ENCODE measurements around the gene PIK3C2G. TPM values are rescaled to one million over a fixed set of nuclear protein-coding genes. Genes with fewer than 3 reads are reported as not detected.
A peak's percentile ranks its signal among the peaks of the same experiment; 100 is the strongest.

The PIK3C2G gene
- total and polyA plus RNA-seq, 8 donors = 0.29 to 191 (median 48.7) TPM

GRCh38 chr12:18472806-18473205 is 211.5 kb downstream of the PIK3C2G start:
- H3K9me3 ChIP-seq = no peaks in the 10 kb centered on the region
- no peak overlapping the region for H3K27ac ChIP-seq
- intact Hi-C loops (cut with DNase I; ENCODE audit: low total_unique reads) = no loop called here
- H3K27me3 ChIP-seq = no peaks in the 10 kb centered on the region
- H3K4me1 ChIP-seq = peaks cover 0 to 8% (median 0%) of the 10 kb centered on the region in 4 donors
- DNase-seq = no peak
- TF ChIP-seq, protein P1, sequence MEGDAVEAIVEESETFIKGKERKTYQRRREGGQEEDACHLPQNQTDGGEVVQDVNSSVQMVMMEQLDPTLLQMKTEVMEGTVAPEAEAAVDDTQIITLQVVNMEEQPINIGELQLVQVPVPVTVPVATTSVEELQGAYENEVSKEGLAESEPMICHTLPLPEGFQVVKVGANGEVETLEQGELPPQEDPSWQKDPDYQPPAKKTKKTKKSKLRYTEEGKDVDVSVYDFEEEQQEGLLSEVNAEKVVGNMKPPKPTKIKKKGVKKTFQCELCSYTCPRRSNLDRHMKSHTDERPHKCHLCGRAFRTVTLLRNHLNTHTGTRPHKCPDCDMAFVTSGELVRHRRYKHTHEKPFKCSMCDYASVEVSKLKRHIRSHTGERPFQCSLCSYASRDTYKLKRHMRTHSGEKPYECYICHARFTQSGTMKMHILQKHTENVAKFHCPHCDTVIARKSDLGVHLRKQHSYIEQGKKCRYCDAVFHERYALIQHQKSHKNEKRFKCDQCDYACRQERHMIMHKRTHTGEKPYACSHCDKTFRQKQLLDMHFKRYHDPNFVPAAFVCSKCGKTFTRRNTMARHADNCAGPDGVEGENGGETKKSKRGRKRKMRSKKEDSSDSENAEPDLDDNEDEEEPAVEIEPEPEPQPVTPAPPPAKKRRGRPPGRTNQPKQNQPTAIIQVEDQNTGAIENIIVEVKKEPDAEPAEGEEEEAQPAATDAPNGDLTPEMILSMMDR (IDR thresholded peaks at IDR 0.05) = no peak
- TF ChIP-seq POLR2AphosphoS5 (IDR thresholded peaks at IDR 0.05) (no peak), EP300 (IDR thresholded peaks at IDR 0.05) (no peak), POLR2A (IDR thresholded peaks at IDR 0.05) (no peak)
- H3K4me3 ChIP-seq = no peak overlapping the region
- WGBS, 5 donors = 89 to 94% (median 91%) methylated on average over 9 of the region's 9 CpGs
- no peaks in the 10 kb centered on the region for H3K36me3 ChIP-seq

- DNase-seq = no peak
- WGBS, 5 donors = 62 to 74% (median 67%) methylated on average over 4 of the region's 4 CpGs
- Histone ChIP-seq H3K9me3 (no peaks in the 10 kb centered on the region), H3K36me3 (no peaks in the 10 kb centered on the region), H3K4me3 (no peak overlapping the region), H3K27ac (no peak overlapping the region), H3K4me1 (peaks cover 0 to 8% (median 0%) of the 10 kb centered on the region in 4 donors), H3K27me3 (no peaks in the 10 kb centered on the region)
- intact Hi-C loops (cut with DNase I; ENCODE audit: low total_unique reads) = no loop called here
- TF ChIP-seq EP300 (IDR thresholded peaks at IDR 0.05) = no peak
- TF ChIP-seq, protein P1 (IDR thresholded peaks at IDR 0.05) = no peak
- TF ChIP-seq POLR2A (IDR thresholded peaks at IDR 0.05) = no peak
- no peak for TF ChIP-seq POLR2AphosphoS5 (IDR thresholded peaks at IDR 0.05)
Measured at GRCh38 chr12:18476861-18477260, 215.5 kb downstream of the PIK3C2G start.

GRCh38 chr12:18479256-18479655 is 217.9 kb downstream of the PIK3C2G start:
- 67 to 95% (median 82%) methylated on average over 3 of the region's 3 CpGs for WGBS, 5 donors
- no peak for DNase-seq
- H3K27ac ChIP-seq = peak overlapping the region in 1 of 5 donors; percentile 24

DNA sequence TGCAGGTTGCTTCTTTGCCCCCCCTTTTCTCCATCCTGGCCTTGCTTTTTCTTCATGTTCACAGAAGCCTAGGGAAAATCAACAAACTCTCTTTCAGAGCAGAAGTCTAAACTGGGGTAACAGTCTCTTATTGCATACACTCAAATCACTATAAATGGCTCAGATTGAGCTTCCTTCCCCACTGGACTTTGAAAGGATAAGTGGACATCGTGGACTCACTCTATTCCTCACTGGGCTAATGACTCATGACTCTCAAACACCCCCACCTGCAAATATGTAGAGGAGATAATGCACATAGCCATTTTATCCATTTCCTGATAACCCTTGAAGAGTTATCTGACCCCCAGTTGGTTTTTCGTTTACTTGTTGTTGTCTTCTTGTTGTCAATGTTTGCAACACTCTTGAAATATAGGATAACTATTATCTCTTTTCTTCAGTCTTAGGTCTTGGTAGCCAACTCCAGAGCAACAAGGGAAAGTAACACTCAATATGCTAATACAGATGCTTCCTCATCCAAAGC is 221.3 kb downstream of the PIK3C2G start:
- H3K27ac ChIP-seq = no peak overlapping the region
- no peaks in the 10 kb centered on the region for H3K9me3 ChIP-seq
- no peak overlapping the region for H3K4me3 ChIP-seq
- no peaks in the 10 kb centered on the region for H3K4me1 ChIP-seq
- TF ChIP-seq, protein P1 (IDR thresholded peaks at IDR 0.05) = no peak
- TF ChIP-seq POLR2A (IDR thresholded peaks at IDR 0.05) = no peak
- no peak for TF ChIP-seq EP300 (IDR thresholded peaks at IDR 0.05)
- no peak for TF ChIP-seq POLR2AphosphoS5 (IDR thresholded peaks at IDR 0.05)
- H3K27me3 ChIP-seq = no peaks in the 10 kb centered on the region
- H3K36me3 ChIP-seq = no peaks in the 10 kb centered on the region
- WGBS, 5 donors = 28 to 49% (median 33%) methylated on average over 2 of the region's 2 CpGs
- intact Hi-C loops (cut with DNase I; ENCODE audit: low total_unique reads) = no loop called here
- no peak for DNase-seq

More at GRCh38 chr12:18479256-18479655, 217.9 kb downstream of the PIK3C2G start:
- Histone ChIP-seq H3K9me3 (no peaks in the 10 kb centered on the region), H3K4me1 (peaks cover 0 to 8% (median 0%) of the 10 kb centered on the region in 4 donors), H3K4me3 (no peak overlapping the region), H3K27me3 (no peaks in the 10 kb centered on the region), H3K36me3 (no peaks in the 10 kb centered on the region)
- intact Hi-C loops (cut with DNase I; ENCODE audit: low total_unique reads) = no loop called here
- TF ChIP-seq POLR2AphosphoS5 (IDR thresholded peaks at IDR 0.05) (peak in 1 of 3 donors; percentile 6), POLR2A (IDR thresholded peaks at IDR 0.05) (no peak)

DNA sequence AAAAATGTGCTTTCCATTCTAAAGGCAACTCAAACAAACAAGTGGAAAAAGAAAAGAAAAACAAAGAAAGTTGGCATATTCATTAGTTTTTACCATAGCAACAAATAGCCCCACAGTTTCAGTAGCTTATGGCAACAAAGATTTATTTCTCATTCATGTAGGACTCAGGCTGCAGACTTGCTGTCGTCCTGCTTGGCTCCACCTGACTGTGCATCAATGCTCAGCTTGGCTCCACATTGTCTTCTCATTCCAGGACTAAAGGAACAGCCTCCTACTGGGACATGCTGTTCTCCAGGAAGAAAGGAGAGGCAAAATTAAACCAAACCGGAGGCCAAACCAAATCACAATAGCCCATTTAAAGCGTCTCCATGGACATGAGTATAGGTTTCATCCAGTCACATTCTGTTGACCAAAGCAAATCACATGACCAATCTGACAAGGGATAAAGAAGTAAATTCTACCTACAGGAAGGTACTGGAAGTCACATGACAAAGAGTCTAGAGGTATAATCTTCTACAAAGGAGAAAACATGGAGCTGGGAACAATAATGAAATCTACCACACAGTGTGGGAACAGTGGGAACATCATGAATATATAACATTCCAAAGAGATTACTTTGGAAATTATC is 222.5 kb downstream of the PIK3C2G start:
- no peak overlapping the region for H3K27ac ChIP-seq
- intact Hi-C loops (cut with DNase I; ENCODE audit: low total_unique reads) = no loop called here
- H3K4me1 ChIP-seq = no peaks in the 10 kb centered on the region
- no peak overlapping the region for H3K4me3 ChIP-seq
- DNase-seq = no peak
- TF ChIP-seq POLR2AphosphoS5 (IDR thresholded peaks at IDR 0.05) (no peak), EP300 (IDR thresholded peaks at IDR 0.05) (no peak)
- TF ChIP-seq, protein P1 (IDR thresholded peaks at IDR 0.05) = no peak
- H3K9me3 ChIP-seq = no peaks in the 10 kb centered on the region
- no peaks in the 10 kb centered on the region for H3K36me3 ChIP-seq
- H3K27me3 ChIP-seq = no peaks in the 10 kb centered on the region
- 77 to 89% (median 88%) methylated on average over 3 of the region's 3 CpGs for WGBS, 5 donors

All from stomach (tissue), 9 donors.